ENCODE data around the gene ADAMTSL1. TPM values are rescaled to one million over a fixed set of nuclear protein-coding genes. Genes with fewer than 3 reads are reported as not detected.

Gene ADAMTSL1
- total RNA-seq, 1 donor from 2014 or later = 12.6 TPM

- Mint-ChIP-seq H3K4me3 (ENCODE audit: unreplicated experiment) (no peak overlapping the region), H3K4me1 (ENCODE audit: low read depth, unreplicated experiment) (no peaks in the 10 kb centered on the region), H3K9me3 (ENCODE audit: unreplicated experiment) (peaks cover 5% of the 10 kb centered on the region), H3K36me3 (ENCODE audit: low read depth, unreplicated experiment) (peaks cover 3% of the 10 kb centered on the region), H3K27ac (ENCODE audit: unreplicated experiment) (no peak overlapping the region), H3K27me3 (ENCODE audit: low read depth, unreplicated experiment) (no peaks in the 10 kb centered on the region)
- H3K4me3 ChIP-seq (ENCODE audit: insufficient read depth, low read depth, low read length) = no peak overlapping the region
- no peaks in the 10 kb centered on the region for H3K9me3 ChIP-seq (ENCODE audit: insufficient read depth, low read depth, low read length)
- no peaks in the 10 kb centered on the region for H3K79me2 ChIP-seq (ENCODE audit: insufficient read depth, low read length)
- no peaks in the 10 kb centered on the region for H4K20me1 ChIP-seq (ENCODE audit: insufficient read depth, low read length)
- no peaks in the 10 kb centered on the region for H3K27me3 ChIP-seq (ENCODE audit: insufficient read depth, low read length)
- H3K9ac ChIP-seq (ENCODE audit: low read length) = no peak overlapping the region
- no peaks in the 10 kb centered on the region for H3K4me1 ChIP-seq (ENCODE audit: insufficient read depth, low read length)
- no peak overlapping the region for H3K27ac ChIP-seq (ENCODE audit: low read depth, low read length)
- peaks cover 37% of the 10 kb centered on the region for H3K36me3 ChIP-seq (ENCODE audit: insufficient read depth, low read length)
- H2AFZ ChIP-seq (ENCODE audit: low read depth, low read length) = no peak overlapping the region
- no peak for DNase-seq (ENCODE audit: low read depth)
- no peak overlapping the region for H3K4me2 ChIP-seq (ENCODE audit: low read length)
- TF ChIP-seq CTCF (IDR thresholded peaks at IDR 0.05; ENCODE audit: insufficient read depth, low read depth, low read length) (no peak), EZH2 (IDR thresholded peaks at IDR 0.05; ENCODE audit: insufficient read depth, low read length) (no peak)
- FAIRE-seq = no peak
These were observed 348.9 kb downstream of the ADAMTSL1 start for GRCh38 chr9:18822850-18823249.

GRCh38 chr9:18824095-18824666 is 350.2 kb downstream of the ADAMTSL1 start:
- Mint-ChIP-seq H3K4me1 (ENCODE audit: low read depth, unreplicated experiment) (no peaks in the 10 kb centered on the region), H3K27ac (ENCODE audit: unreplicated experiment) (no peak overlapping the region), H3K36me3 (ENCODE audit: low read depth, unreplicated experiment) (peaks cover 3% of the 10 kb centered on the region), H3K9me3 (ENCODE audit: unreplicated experiment) (peaks cover 5% of the 10 kb centered on the region), H3K4me3 (ENCODE audit: unreplicated experiment) (no peak overlapping the region), H3K27me3 (ENCODE audit: low read depth, unreplicated experiment) (no peaks in the 10 kb centered on the region)
- Histone ChIP-seq H3K9ac (ENCODE audit: low read length) (no peak overlapping the region), H3K4me2 (ENCODE audit: low read length) (no peak overlapping the region), H3K4me3 (ENCODE audit: insufficient read depth, low read depth, low read length) (no peak overlapping the region), H3K27ac (ENCODE audit: low read depth, low read length) (no peak overlapping the region), H3K79me2 (ENCODE audit: insufficient read depth, low read length) (no peaks in the 10 kb centered on the region), H4K20me1 (ENCODE audit: insufficient read depth, low read length) (no peaks in the 10 kb centered on the region), H3K9me3 (ENCODE audit: insufficient read depth, low read depth, low read length) (no peaks in the 10 kb centered on the region), H2AFZ (ENCODE audit: low read depth, low read length) (no peak overlapping the region), H3K27me3 (ENCODE audit: insufficient read depth, low read length) (no peaks in the 10 kb centered on the region), H3K36me3 (ENCODE audit: insufficient read depth, low read length) (peaks cover 27% of the 10 kb centered on the region), H3K4me1 (ENCODE audit: insufficient read depth, low read length) (no peaks in the 10 kb centered on the region)
- no peak for FAIRE-seq
- DNase-seq (ENCODE audit: low read depth) = no peak
- no peak for TF ChIP-seq EZH2 (IDR thresholded peaks at IDR 0.05; ENCODE audit: insufficient read depth, low read length)
- TF ChIP-seq CTCF (IDR thresholded peaks at IDR 0.05; ENCODE audit: insufficient read depth, low read depth, low read length) = no peak

GRCh38 chr9:18825656-18826170 is 351.8 kb downstream of the ADAMTSL1 start:
- H3K4me2 ChIP-seq (ENCODE audit: low read length) = no peak overlapping the region
- peaks cover 3% of the 10 kb centered on the region for H4K20me1 ChIP-seq (ENCODE audit: insufficient read depth, low read length)
- DNase-seq (ENCODE audit: low read depth) (no peak), FAIRE-seq (no peak)
- no peaks in the 10 kb centered on the region for H3K27me3 ChIP-seq (ENCODE audit: insufficient read depth, low read length)
- H3K4me3 ChIP-seq (ENCODE audit: insufficient read depth, low read depth, low read length) = no peak overlapping the region
- H3K36me3 ChIP-seq (ENCODE audit: insufficient read depth, low read length) = peaks cover 34% of the 10 kb centered on the region
- no peaks in the 10 kb centered on the region for H3K79me2 ChIP-seq (ENCODE audit: insufficient read depth, low read length)
- TF ChIP-seq CTCF (IDR thresholded peaks at IDR 0.05; ENCODE audit: insufficient read depth, low read depth, low read length) (no peak), EZH2 (IDR thresholded peaks at IDR 0.05; ENCODE audit: insufficient read depth, low read length) (no peak)
- Mint-ChIP-seq H3K27ac (ENCODE audit: unreplicated experiment) (no peak overlapping the region), H3K9me3 (ENCODE audit: unreplicated experiment) (peaks cover 3% of the 10 kb centered on the region), H3K4me1 (ENCODE audit: low read depth, unreplicated experiment) (peaks cover 2% of the 10 kb centered on the region), H3K36me3 (ENCODE audit: low read depth, unreplicated experiment) (peaks cover 5% of the 10 kb centered on the region), H3K4me3 (ENCODE audit: unreplicated experiment) (no peak overlapping the region), H3K27me3 (ENCODE audit: low read depth, unreplicated experiment) (no peaks in the 10 kb centered on the region)
- H2AFZ ChIP-seq (ENCODE audit: low read depth, low read length) = no peak overlapping the region
- no peak overlapping the region for H3K9ac ChIP-seq (ENCODE audit: low read length)
- H3K27ac ChIP-seq (ENCODE audit: low read depth, low read length) = no peak overlapping the region
- H3K9me3 ChIP-seq (ENCODE audit: insufficient read depth, low read depth, low read length) = no peaks in the 10 kb centered on the region
- H3K4me1 ChIP-seq (ENCODE audit: insufficient read depth, low read length) = no peaks in the 10 kb centered on the region

All from astrocyte (in vitro differentiated cells and primary cell).